Measurements from ENCODE around the gene RIPK1. TPM values are rescaled to one million over a fixed set of nuclear protein-coding genes. Genes with fewer than 3 reads are reported as not detected.

The RIPK1 gene
- total and polyA plus RNA-seq, 9 of the 15 experiments (the other 6 are each of a cell fraction or from before 2014, with no cell fraction given) = 3.8 to 24.9 (median 17.7) TPM

- FAIRE-seq (no peak), DNase-seq (ENCODE audit: extremely low read depth in 1 of 4, low spot score in 3 of 4) (no peak), ATAC-seq (no peak)
- Histone ChIP-seq H3K4me2 (ENCODE audit: insufficient read depth, low read length) (no peak overlapping the region), H3K79me2 (ENCODE audit: control insufficient read depth, insufficient read depth, low read length) (peaks cover 8% of the 10 kb centered on the region; the same call in 2 of the 3 replicates), H3K4me3 (no peak overlapping the region), H3K9me1 (ENCODE audit: control insufficient read depth, insufficient read depth, low read length) (no peaks in the 10 kb centered on the region), H3K9me3 (replicated peaks; ENCODE audit: control insufficient read depth, insufficient read depth, low read depth, low read length) (no peaks in the 10 kb centered on the region), H3K36me3 (ENCODE audit: control insufficient read depth, insufficient read depth, low read length) (no peaks in the 10 kb centered on the region), H3K4me1 (replicated peaks in 1 of 2; ENCODE audit: control insufficient read depth in 2 of 2, insufficient read depth in 2 of 2, low read length in 2 of 2) (peaks cover 32 to 33% of the 10 kb centered on the region in 2 experiments), H4K20me1 (replicated peaks; ENCODE audit: control insufficient read depth, insufficient read depth, low read length) (no peaks in the 10 kb centered on the region), H3K27me3 (ENCODE audit: control insufficient read depth in 2 of 2, insufficient read depth in 2 of 2, low read length in 2 of 2) (no peaks in the 10 kb centered on the region), H3K27ac (ENCODE audit: extremely low read depth, low read depth, low read length) (no peak overlapping the region), H2AFZ (ENCODE audit: low read depth, low read length) (peak overlapping the region; percentile 37), H3K9ac (ENCODE audit: insufficient read depth in 1 of 2, low read depth in 2 of 2, low read length in 2 of 2) (no peak overlapping the region)
- CTCF ChIA-PET (ENCODE audit: low intra/inter-chr PET ratio) = interaction anchor here (0.9 kb wide), 1 partner anchor 58 kb away, joined by 7 read pairs; the partner anchor contains the start of gene NQO2
- intact Hi-C loops (cut with micrococcal nuclease) = no loop called here
- WGBS (ENCODE audit: insufficient coverage, low coverage, missing lambda C conversion rate) = 57% methylated on average over 11 of the region's 11 CpGs
- POLR2A ChIA-PET = interaction anchor here (1.3 to 1.7 kb wide), 2 partner anchors 55 to 135 kb away, joined by 4 read pairs; no protein-coding TSS in a partner anchor
- in situ Hi-C loops (cut with MboI) = loop anchor here (10.0 kb wide), 1 partner anchor 272 kb away; no protein-coding TSS in a partner anchor
- no TSS peak for BruUV-seq (replicated peaks)
- TF ChIP-seq ARID1B (IDR thresholded peaks at IDR 0.05) = no peak
- TF ChIP-seq GMEB1 (CRISPR knock-in tag; IDR thresholded peaks at IDR 0.05) = no peak
- 0 out of 2 replicates have a peak, but pooled peaks have one; percentile 29 for TF ChIP-seq CEBPB (tag; IDR thresholded peaks at IDR 0.05)
- no peak for TF ChIP-seq SRSF1 (IDR thresholded peaks at IDR 0.05; ENCODE audit: low read depth, low read length)
- TF ChIP-seq RBM17 (IDR thresholded peaks at IDR 0.05; ENCODE audit: borderline replicate concordance, low read depth, low read length) = no peak
- TF ChIP-seq, protein P1, sequence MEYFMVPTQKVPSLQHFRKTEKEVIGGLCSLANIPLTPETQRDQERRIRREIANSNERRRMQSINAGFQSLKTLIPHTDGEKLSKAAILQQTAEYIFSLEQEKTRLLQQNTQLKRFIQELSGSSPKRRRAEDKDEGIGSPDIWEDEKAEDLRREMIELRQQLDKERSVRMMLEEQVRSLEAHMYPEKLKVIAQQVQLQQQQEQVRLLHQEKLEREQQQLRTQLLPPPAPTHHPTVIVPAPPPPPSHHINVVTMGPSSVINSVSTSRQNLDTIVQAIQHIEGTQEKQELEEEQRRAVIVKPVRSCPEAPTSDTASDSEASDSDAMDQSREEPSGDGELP (CRISPR knock-in tag; IDR thresholded peaks at IDR 0.05; ENCODE audit: borderline replicate concordance) = no peak
- no peak for TF ChIP-seq MCM2 (IDR thresholded peaks at IDR 0.05; ENCODE audit: low read depth)
- TF ChIP-seq SIN3A (IDR thresholded peaks at IDR 0.05; ENCODE audit: borderline replicate concordance in 2 of 2, control insufficient read depth in 1 of 2, low read depth in 2 of 2, low read length in 2 of 2) = 0 out of 4 replicates have a peak, but pooled peaks of 1 of the 2 experiments have one; percentile 23
- TF ChIP-seq ZNF431 (CRISPR knock-in tag; IDR thresholded peaks at IDR 0.05) = no peak
- TF ChIP-seq DACH1 (IDR thresholded peaks at IDR 0.05; ENCODE audit: partially characterized antibody) = no peak
- TF ChIP-seq CEBPG (CRISPR knock-in tag; IDR thresholded peaks at IDR 0.05) = no peak
- peak in 1 of 2 experiments; percentile 27; a peak in 1 of 4 replicates for TF ChIP-seq CEBPG (tag; conservative IDR thresholded peaks at IDR 0.05 in 1 of 2, IDR thresholded peaks at IDR 0.05 in 1 of 2)
- TF ChIP-seq, protein P2, sequence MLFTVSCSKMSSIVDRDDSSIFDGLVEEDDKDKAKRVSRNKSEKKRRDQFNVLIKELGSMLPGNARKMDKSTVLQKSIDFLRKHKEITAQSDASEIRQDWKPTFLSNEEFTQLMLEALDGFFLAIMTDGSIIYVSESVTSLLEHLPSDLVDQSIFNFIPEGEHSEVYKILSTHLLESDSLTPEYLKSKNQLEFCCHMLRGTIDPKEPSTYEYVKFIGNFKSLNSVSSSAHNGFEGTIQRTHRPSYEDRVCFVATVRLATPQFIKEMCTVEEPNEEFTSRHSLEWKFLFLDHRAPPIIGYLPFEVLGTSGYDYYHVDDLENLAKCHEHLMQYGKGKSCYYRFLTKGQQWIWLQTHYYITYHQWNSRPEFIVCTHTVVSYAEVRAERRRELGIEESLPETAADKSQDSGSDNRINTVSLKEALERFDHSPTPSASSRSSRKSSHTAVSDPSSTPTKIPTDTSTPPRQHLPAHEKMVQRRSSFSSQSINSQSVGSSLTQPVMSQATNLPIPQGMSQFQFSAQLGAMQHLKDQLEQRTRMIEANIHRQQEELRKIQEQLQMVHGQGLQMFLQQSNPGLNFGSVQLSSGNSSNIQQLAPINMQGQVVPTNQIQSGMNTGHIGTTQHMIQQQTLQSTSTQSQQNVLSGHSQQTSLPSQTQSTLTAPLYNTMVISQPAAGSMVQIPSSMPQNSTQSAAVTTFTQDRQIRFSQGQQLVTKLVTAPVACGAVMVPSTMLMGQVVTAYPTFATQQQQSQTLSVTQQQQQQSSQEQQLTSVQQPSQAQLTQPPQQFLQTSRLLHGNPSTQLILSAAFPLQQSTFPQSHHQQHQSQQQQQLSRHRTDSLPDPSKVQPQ (CRISPR knock-in tag; IDR thresholded peaks at IDR 0.05; ENCODE audit: borderline replicate concordance) = no peak
- no peak for TF ChIP-seq ZNF395 (CRISPR knock-in tag; IDR thresholded peaks at IDR 0.05)
Measured at GRCh38 chr6:3057063-3057770, 11.1 kb upstream of the RIPK1 start.
